Glomerular visceral epithelial cell (primary cell): Measurements from ENCODE around the gene ZBTB46.
"Not testable (repeated sequence)": the region's sequence is repeated elsewhere in the genome, so short reads cannot be mapped to it uniquely, and the experiment has no call there.

Source experiments
- DNase-seq: peaks from one replicate; pipeline ENCODE4 v3.0.0-alpha.2; 2016; ENCODE audit errors: extremely low spot score

The ZBTB46 gene

DNA sequence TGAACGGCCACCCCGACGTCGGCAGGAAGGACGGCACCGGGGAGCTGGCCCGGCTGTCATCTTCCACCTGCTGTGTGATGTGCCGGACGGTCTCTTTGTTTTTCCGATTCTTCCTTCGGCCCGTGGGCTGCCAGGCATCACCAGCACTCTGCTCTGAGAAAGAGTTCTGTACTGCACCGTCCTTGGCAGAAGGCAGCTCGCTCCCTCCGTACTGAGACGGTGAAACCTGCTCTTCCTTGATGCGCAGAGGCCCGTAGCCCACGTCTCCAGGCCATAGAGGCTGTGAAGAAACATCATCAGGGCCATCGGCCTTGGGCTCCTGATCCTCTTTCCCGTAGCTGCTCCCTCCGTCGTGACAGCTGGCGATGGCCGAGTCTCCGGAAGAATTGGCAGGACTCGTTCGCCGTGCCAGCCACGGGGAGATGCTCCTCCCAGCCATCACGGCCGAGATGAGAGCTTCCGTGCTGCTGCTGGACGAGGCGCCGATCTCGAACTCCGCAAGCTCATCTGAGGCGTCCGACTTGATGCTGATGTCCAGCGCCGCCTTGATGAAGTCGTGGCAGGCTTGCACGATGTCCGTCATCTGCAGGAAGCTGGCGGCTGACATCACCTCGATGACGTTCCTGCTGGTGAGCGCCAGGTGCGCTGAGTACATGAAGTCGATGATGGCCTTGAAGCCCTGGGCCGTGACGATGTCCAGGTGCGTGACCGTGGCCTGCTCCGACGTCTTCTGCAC is 41.1 kb downstream of the ZBTB46 start:
- DNase-seq, result no peak

DNA sequence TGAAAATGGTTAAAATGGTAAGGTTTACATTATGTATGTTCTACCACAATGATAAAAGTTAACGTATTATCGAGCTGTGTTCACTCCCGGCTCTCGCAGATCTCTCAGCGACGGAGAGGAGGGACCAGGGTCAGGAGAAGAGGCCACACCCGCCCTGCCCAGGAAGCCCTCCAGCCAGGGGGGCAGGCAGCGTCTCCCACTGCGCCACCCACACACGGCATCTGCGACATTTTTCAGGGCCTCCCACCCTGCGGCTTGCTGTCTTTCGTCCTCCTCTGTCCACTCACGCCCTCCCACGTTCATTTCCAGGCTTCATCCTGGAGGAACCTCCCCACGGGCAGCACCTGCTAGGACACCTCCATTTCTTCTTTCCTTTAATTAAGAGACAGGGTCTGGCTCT is 43.3 kb downstream of the ZBTB46 start:
- DNase-seq, result no peak

DNA sequence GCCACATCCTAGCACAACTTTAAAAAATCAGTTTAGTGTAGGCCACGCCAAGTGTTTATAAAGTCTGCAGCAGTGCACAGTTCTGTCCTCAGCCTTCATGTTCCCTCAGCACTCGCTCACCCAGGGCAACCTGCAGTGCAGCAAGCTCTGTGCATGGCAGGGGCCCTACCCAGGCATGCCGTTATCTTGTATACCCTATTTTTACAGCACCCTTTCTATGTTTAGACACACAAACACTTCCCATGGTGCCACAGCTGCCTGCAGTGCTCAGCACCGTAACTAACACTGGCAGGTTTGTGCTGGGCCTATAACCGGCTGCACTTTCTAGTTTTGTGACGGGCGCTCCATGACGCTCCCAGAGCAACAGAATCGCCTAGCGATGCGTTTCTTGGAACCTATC is 43.8 kb downstream of the ZBTB46 start:
- DNase-seq, result no peak

DNA sequence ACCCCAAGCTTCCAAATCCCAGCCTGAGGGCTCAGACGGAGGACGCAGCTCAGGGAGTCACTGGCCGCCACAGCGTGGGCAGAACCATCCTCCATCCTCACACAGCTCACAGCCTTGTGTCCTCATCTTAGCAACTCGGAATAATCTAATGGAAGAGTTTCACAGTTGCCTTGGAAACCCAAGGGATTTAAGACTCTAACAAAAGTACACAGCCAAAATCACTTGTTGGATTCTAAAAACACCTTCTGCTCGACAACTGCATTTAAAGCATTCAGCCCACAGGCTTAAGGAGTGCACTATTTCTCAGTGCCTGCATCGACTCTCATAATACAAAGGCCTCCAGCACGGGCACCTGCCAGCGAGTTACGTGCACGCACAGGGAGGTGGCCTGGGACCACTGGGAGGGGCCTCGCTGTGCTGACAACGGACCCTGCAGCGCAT is 45.4 kb downstream of the ZBTB46 start:
- no peak for DNase-seq

DNA sequence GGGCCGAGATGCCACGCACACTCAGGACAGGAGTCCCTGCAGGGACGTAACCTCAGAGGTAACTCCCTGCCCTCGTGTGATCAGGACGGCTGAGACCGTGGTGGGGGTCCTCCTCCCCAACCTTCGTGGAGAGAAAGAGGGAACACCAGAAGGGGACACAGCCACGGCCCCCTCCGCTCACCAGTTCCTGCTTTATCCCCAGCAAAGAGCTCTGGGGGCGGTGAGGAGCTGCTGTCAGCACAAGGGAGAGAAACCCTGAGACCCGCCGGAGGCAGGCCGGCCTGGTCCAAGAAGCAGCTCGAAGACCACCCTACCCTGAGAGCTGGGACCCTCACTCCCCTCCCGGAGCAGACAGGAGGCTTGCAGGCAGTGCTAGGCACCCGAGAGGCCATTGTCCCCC is 47.1 kb downstream of the ZBTB46 start:
- DNase-seq, result no peak

DNA sequence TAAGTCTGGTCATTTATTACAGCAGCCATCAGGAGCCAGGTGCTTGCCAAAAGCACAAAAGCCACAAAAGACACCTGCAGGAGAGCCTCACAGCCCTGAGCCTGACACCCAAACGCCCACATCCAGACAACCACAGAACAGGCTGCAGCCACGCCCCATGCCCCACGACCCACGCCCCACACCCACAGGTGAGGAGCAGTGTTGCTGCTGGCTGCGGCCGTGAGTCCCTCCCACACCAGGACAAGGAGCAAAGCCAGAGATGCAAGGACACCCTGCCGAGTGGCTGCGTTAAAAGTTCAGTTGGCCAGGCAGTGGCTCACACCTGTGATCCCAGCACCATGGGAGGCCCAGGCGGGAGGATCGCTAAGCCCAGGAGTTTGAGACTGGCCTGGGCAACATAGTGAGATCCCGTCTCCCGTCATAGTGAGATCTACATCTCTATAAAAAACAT is 48.5 kb downstream of the ZBTB46 start:
- no peak for DNase-seq

DNA sequence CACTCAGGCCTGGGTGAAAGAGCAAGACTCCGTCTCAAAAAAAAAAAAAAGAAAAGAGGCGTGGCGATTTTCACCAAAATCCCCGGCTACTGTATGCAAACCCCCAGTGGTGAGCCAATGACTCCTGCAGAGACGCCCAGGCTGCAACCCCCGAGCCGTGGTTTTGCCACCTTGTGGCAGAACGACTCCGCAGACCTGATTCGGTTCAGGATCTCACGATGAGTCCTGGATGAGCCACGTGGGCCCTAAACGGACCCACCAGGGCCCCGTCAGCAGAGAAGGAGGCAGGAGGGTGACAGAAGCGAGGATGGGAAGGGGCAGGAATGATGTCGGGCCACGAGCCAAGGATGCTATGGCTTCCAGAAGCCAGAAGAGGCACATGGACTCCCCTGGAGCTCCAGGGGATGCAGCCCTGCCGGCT is 49.0 kb downstream of the ZBTB46 start:
- DNase-seq, result no peak

DNA sequence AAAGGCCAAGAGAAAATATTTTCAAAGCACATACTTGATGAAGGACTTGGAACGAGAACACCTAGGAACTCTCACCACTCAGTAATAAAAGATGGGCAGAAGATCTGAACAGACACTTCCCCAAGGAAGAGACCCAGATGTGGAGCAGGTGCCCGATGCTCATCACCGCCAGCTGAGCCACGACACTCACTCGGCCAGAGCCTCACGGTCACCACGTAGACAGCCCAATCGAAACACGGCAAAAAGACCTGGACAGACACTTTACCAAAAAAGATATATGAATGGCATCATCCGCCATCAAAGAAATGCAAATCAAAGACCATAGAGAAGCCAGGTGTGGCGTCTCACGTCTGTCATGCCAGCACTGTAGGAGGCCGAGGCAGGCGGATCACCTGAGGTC is 49.9 kb downstream of the ZBTB46 start:
- DNase-seq, result no peak

DNA sequence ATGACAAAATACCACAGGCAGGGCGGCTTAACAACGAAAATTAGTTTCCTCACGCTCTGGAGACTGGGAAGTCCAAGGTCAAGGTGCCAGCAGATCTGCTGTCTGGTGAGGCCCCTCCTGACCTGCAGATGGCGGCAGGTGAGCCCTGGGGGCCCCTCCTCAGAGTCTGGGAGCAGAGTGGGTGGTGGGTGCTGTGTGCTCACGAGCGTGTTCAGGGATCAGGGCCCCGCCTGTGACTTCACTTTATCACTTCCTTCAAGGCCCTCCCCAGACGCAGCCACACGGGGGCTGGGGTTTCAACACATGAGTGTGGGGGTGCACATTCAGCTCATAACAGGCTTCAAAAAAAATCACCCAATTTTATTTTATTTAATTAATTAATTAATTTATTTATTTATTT is 52.2 kb downstream of the ZBTB46 start:
- no peak for DNase-seq

DNA sequence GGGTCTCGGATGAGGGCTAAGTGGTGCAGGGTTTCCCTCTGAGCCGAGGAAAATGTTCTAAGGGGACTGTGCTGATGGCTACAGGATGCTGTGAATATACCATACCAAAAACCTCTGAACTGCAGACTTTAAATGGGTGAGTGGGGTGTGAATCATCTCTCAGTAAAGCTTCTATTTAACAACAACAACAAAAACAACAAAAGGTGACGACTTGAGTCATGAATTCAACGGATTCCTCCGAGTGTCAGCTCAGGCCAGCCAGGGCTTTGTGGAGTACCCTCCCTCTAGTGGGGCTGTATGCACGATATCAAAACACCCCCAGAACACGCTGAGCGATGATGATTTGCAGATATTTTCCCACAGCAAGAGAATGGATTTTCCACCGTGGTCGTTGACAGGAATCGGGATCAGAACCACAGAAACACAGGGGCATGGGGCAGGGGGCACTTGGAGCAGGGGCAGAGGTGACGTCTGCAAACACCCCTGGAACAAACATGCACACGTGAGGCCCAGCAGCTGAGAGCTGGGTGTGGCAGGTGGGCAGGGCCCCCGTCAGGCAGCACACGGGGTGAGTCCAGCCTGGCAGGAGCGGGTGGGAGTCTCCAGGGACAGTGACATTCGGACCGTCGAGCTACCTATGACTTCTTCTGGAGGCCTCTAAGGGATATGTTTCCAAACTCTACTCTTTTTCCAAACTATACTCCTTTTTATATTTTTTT is 52.9 kb downstream of the ZBTB46 start:
- no peak for DNase-seq

DNA sequence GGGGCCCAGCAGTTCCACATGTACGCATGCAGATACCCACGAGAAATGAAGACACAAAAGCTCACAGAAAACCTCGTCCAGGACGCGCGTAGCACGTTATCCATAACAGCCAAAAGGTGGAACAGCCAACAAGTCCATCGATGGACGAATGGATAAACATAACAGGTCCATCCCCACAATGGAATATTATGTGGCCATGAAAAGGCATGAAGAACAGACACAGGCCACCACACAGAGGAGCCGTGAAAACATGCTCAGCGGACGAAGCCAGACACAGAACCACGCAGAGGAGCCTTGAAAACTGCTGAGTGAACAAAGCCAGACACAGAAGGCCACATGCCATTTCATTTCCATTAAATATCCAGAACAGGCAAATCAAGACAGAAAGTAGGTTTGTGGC is 53.5 kb downstream of the ZBTB46 start:
- DNase-seq, result no peak

DNA sequence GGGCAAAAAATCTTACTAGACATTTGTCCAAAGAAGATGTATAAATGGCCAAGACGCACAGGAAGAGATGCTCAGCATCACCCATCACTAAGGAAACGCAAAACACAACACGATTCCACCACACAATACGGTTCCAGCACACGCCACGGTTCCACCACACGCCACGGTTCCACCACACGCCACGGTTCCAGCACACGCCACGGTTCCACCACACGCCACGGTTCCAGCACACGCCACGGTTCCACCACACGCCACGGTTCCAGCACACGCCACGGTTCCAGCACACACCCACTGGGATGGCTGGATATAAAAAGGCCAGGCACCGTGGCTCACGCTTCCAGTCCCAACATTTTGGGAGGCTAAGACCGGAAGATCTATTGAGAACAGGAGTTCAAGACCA is 54.2 kb downstream of the ZBTB46 start:
- DNase-seq, result not testable (repeated sequence)

DNA sequence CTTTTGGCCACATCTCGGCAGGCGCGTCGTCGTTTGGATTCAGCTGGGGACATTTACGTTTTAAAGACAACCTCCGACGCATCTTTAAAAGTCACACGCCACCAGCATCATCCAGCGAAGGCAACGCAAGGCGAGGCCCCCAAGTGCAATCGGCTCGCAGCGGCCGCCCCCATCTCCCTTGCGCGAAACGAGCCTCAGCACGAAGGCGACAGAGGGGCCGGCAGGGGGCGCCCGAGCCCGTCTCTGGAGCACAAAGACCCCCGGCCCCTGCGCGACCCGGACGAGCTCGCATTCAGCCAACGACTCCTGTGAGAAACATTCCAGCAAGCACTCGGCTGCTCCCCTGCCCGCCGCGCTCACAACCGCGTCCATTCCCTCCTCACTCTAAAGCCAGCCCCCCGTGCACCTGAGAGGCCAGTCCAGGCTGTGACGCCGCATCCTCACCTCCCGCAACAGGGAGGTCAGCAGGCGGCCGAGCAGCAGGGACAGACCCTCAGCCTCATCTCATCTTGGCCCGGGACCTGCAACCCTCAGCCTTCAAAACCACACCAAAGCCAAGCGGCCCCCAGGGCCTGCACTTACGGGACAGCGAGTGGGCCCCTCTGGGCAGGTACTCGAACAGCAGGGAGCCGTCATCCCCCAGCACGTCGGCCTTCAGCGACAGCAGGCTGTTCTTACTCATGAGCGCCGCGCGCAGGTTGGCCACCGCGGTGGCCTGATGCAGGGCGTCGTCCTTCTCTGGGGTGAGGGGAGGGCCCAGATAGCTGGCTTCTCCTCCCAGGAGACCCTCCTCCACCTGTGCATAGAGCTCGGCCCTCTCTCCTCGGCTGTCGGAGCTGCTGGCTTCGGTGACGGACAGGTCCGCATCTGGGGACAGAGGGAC is 55.7 kb downstream of the ZBTB46 start:
- DNase-seq, result peak; percentile 16

DNA sequence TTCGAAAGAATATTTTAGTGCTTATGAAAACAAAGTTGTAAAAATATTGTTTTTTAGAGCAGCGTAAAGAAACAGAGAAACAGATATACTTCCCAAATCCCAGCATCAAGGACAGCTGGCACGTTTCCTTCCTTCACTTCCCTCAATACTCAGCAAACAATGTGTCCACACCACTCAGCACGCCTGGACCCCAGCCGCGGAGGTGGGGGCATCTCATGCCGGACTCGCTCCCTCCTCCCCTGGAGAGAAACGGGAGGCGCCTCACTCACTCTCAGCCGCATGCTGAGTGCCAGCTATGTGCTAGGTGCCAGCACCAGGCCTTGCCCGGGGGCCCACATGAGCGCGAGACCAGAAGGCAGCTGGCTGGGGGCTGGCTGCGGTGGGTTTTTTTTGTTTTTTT is 56.8 kb downstream of the ZBTB46 start:
- no peak for DNase-seq

DNA sequence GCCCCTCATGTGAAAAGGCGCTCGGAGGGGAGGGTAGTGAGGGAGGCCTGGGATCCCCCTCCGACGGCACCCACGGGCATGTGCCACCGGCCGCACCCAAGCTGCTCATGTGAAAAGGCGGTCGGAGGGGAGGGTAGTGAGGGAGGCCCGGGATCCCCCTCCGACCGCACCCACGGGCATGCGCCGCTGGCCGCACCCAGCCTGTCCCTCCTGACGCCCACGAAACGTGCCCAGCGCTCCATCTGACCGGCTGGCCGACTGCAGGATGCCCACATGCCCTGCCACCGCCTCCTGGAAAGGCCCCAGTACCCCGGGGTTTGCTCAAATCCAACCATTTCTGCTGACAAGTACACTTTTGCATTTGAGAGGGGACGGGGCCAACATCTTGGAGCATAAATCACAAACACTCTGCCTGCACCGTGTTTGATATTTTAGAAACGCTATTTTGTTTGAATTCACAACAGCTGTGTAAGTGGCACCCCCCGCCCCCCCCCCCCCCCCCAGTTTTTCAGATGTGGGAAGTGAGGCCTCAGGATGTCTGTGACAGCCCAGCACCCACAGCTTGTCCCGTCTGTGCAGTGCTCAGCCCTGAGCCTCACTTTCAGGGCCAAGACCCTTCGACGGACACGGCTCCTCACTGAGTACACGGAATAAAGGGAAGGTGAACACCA is 57.4 kb downstream of the ZBTB46 start:
- no peak for DNase-seq

DNA sequence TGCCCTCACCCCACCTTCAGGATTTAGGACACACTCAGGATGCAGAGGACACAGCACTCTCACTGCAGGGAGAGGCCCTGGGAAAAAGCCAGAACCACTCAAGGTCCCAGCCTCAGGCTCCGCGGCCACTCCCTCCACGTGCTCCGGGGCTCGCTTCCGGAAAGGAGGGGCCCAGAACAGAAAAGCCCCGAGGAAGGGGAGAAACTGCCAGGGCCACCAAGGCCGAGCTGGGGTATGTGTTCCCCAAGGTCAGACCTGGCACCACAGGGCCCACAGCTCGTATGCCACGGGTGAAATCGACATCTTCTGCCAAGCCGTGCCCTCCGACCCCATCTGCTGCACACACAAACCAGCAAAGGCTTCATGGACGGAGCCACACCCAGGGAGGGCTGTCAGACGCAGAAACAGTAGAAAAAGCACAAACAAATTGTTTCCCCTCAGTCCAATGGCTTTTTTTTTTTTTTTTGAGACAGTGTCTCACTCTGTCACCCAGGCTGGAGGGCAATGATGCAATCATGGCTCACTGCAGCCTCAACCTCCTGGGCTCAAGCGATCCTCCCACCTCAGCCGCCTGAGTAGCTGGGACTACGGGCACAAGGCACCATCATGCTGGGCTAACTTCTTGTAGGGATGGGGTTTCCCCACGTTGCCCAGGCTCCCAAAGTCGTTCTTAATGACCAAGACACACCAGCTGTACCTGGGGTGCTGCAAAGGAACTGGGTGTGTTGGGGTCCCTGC is 58.1 kb downstream of the ZBTB46 start:
- DNase-seq, result no peak

DNA sequence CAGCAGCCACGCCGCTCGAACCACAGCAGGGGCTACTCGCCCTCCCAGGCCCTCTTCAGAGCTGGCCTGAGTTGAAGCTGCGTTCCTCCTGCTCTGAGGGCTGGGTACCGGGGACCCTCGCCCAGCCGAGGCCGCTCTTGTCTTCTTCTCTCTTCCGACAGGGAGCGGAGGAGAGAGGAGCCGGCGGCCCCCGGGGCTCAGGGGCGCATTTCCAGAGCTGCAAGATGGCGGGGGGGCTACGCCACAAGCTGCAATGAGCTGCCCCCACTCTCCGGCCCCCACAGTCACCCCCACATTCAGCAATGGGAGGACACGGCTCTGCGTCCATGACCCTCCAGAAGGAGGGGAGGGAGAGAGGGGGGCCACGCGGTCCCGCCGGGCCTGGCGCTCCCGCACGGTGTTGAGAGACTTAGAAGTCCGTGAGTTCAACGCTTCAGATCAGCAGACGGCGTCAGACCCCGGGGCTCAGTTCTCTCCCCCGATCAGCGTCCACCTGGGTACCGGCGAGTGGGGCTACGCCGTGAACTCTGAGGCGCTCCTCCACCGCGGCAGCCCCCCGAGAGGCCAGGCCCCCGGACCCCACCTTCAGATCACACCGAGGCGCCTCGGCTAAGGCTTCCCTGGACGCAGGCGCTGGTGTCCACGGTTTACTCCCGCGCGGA is 59.9 kb downstream of the ZBTB46 start:
- no peak for DNase-seq

DNA sequence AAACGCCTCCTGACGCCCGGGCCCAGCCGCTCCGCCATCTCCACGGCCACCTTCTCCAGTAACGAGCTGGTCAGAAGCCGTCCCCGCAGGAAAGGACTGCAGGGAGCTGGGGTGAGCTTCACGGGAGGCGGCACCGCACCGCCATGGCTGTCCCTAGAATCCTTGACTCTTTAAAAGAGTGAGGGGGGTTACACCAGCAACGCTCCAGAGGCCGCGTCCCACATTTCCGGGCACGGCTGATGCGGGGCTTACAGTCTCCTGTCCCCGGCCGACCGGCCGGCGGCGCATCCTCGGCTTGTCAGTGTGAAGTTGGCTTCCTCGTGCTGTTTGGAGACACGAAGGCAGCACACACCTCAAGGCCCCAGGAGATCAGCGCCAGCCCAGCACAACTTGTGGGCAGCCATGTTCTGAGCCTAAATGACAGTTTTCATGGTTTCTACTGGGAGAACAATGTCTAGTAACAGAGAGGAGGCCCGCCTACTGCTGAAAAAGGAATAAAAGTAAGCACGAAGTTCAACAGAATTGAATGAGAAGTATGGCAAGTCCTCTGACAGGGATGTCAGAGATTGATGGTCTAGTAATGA is 61.1 kb downstream of the ZBTB46 start:
- no peak for DNase-seq

DNA sequence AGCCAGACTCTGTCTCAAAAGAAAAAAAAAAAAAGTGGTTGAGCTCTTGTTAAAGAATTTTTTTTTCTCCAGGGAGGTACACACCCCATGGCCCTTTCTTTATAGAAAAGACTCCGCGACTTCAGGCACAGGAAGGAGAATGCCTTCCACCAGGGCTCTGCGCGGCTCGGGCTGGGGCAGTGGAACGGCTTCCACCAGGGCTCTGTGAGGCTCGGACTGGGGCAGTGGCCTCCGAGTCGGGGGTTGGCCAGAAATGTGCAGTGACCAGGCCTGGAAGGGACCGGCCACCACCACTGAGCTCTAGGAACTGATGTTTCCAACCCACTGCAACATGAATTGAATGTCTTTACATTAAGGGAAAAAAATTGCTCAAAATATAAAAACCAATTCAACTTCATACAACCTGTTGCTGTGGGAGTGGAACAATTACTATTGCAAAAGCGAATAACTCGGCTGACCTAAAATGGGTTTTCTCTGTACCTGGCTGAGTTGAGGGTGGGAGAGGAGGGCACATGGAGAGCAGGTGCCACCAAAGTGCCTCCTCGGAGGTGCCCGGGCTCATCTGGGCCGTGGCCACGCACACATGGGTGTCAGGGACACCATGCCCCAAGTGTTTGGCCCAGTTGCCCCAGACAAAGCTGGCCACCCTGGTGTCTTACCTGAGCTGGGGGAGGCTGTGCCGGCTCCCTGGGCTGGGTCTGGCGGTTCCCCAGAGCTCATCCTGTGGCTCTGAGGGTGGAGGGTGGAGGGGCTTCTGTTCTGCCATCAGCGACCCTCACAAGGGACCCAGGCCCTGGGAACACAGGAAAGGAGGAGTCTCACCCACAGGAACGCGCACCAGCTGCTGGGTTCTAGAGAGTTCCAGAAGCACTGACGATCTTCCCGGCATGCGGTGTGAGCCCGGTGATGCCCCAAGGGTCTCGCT is 62.2 kb downstream of the ZBTB46 start:
- no peak for DNase-seq
